Dendritic cell treated with granulocyte-macrophage colony-stimulating factor and Interleukin-4, amounts not matched to agents 40 ng/mL and 50 ng/mL, for 4 days (primary cell): Measurements from ENCODE around the gene MUC3A.
"Not testable (repeated sequence)": the region's sequence is repeated elsewhere in the genome, so short reads cannot be mapped to it uniquely, and the experiment has no call there.

ENCODE experiments used
- H3K27ac Mint-ChIP-seq: one replicate; pipeline ENCODE4 v1.8.0; 2022; ENCODE audit warnings: mild to moderate bottlenecking, mixed read lengths
- H3K27me3 Mint-ChIP-seq: one replicate; pipeline ENCODE4 v1.8.0; 2022; ENCODE audit warnings: mild to moderate bottlenecking, mixed read lengths
- H3K36me3 Mint-ChIP-seq: one replicate; pipeline ENCODE4 v1.8.0; 2022; ENCODE audit warnings: low read depth, mixed read lengths
- H3K4me1 Mint-ChIP-seq: one replicate; pipeline ENCODE4 v1.8.0; 2022; ENCODE audit warnings: low read depth, mixed read lengths
- H3K4me3 Mint-ChIP-seq: one replicate; pipeline ENCODE4 v1.8.0; 2022; ENCODE audit warnings: mild to moderate bottlenecking, moderate library complexity, mixed read lengths
- H3K9me3 Mint-ChIP-seq: one replicate; pipeline ENCODE4 v1.8.0; 2022; ENCODE audit warnings: mixed read lengths
- intact Hi-C: fragments of 100-400 bp; cut with micrococcal nuclease; formaldehyde crosslinking; loops from one replicate; pipeline ENCODE4 v1.15.0; 2022

MUC3A gene

GRCh38 chr7:100969066-100969615 is 19.8 kb downstream of the MUC3A start, which contains the start of gene MUC12:
MUC12 (plus strand) TSS chr7:100969565; CDS start chr7:100969623, 58 bp downstream.
- Mint-ChIP-seq H3K36me3 (no peaks in the 10 kb centered on the region), H3K27ac (no peak within 1 kb of the TSS), H3K4me1 (peaks cover 6% of the 10 kb centered on the region), H3K27me3 (peaks cover 67% of the 10 kb centered on the region), H3K9me3 (no peaks in the 10 kb centered on the region), H3K4me3 (no peak within 1 kb of the TSS)
- intact Hi-C loops: loop anchor here (5.0 kb wide), 1 partner anchor 72 kb away; the partner anchor contains the start of gene ACHE

DNA sequence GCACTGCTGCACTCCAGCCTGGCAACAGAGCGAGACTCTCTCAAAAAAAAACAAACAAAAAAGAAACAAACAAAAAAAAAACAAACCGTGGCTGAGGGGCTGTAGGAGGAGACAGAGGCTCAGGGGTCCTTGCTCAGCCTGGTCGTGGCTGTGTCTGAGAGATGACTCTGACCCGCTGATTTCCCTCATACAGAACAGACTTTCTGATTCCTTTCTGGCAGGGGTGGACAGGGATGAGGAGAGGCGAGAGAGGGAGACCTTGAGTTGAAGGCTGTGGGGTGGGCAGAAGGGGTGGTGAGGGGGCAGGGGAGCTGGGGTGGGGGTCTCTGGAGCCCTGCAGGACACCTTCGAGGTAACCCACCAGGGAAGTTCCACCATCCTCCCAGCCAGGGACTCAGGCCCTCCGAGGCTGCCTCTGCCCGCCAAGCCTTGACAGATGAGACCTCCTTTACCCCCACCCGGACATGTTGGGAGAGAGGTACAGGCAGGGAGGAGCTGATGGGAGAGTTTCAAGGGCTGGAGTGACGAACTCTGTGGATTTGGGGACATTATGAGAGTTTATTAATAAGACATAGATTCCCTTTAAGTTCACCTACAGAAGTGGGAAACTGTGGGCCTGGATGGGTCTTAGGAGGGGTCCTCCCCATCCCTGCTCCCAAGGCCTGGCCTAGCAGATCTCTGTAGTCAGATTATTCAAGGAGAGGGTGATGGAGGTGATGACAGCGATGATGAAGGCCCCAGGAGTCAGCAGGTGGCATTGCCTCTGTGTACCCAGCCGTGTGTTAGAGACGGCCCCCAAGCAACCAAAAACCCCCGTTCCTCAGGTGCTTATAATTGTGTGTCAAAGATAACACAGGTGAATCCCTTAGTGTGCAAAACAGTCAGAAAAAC is 22.0 kb downstream of the MUC3A start:
- no peaks in the 10 kb centered on the region for H3K9me3 Mint-ChIP-seq
- peaks cover 55% of the 10 kb centered on the region for H3K27me3 Mint-ChIP-seq
- H3K36me3 Mint-ChIP-seq: no peaks in the 10 kb centered on the region
- intact Hi-C loops: no loop called here
- no peaks in the 10 kb centered on the region for H3K4me1 Mint-ChIP-seq
- no peak overlapping the region for H3K27ac Mint-ChIP-seq
- no peak overlapping the region for H3K4me3 Mint-ChIP-seq

DNA sequence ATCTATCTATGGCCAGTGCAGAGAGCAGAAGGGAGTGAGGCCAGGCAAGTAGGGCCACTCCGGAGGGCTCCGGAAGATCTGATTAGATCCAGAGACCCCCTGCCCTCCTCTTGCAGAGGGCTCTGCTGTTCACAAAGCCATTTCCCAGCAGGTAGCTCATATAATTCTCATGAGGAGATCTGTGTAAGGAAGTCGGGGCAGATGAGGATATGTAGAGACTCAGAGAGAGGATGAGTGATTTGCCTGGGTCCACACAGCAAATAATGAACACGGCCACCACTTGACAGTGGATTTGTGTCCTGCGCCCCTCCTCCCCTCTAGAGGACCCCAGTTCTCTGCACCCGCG is 22.6 kb downstream of the MUC3A start:
- H3K27ac Mint-ChIP-seq: no peak overlapping the region
- peaks cover 49% of the 10 kb centered on the region for H3K27me3 Mint-ChIP-seq
- no peaks in the 10 kb centered on the region for H3K36me3 Mint-ChIP-seq
- H3K9me3 Mint-ChIP-seq: no peaks in the 10 kb centered on the region
- intact Hi-C loops: no loop called here
- no peak overlapping the region for H3K4me3 Mint-ChIP-seq
- no peaks in the 10 kb centered on the region for H3K4me1 Mint-ChIP-seq

- Mint-ChIP-seq H3K9me3 (no peaks in the 10 kb centered on the region), H3K4me3 (no peak overlapping the region), H3K27me3 (peaks cover 29% of the 10 kb centered on the region), H3K4me1 (no peaks in the 10 kb centered on the region), H3K27ac (no peak overlapping the region), H3K36me3 (no peaks in the 10 kb centered on the region)
- intact Hi-C loops: no loop called here
Measured at GRCh38 chr7:100974021-100974420, 24.7 kb downstream of the MUC3A start.

- Mint-ChIP-seq H3K36me3 (no peaks in the 10 kb centered on the region), H3K9me3 (no peaks in the 10 kb centered on the region), H3K27me3 (peaks cover 18% of the 10 kb centered on the region), H3K4me3 (no peak overlapping the region), H3K4me1 (no peaks in the 10 kb centered on the region), H3K27ac (no peak overlapping the region)
- intact Hi-C loops: no loop called here
Measured at GRCh38 chr7:100975371-100975821, 26.1 kb downstream of the MUC3A start.

- Mint-ChIP-seq H3K4me3 (no peak overlapping the region), H3K4me1 (no peaks in the 10 kb centered on the region), H3K9me3 (no peaks in the 10 kb centered on the region), H3K27me3 (peaks cover 9% of the 10 kb centered on the region), H3K27ac (no peak overlapping the region), H3K36me3 (no peaks in the 10 kb centered on the region)
- intact Hi-C loops: no loop called here
Measured at GRCh38 chr7:100978300-100978699, 29.0 kb downstream of the MUC3A start.

DNA sequence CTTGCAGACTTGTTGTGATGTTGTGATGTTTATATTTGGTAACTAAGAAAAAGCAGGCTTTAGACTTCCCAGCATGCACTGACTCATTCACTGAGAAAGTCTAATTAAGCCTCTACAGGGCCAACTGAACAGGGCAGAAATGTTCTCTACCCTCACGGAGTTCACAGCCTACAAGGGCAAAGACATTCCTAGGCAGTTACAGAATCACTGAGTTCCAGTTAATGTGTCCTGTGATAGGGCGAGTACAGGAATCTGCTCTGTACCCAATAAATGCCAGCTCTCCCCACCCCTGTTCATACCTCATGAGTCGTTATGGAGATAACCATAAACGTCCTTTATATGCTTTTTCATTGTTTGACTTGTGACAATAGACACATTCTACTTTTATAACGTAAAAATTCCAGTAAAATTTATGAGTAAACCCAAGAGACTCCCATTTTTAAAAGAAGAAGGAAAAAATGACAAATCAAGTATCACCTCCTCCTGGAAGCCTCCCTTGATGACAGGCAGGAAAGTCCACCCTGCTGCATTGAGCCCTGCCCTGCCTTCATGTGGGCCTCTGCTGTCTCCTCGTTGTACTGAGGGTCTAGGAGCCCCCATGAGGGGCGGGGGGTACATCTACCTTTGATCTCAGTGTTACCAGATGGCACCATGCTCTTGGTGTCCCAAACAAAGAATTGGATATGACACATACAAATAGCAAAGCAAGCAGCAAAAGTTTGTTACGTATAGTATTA is 34.3 kb downstream of the MUC3A start:
- no peak overlapping the region for H3K27ac Mint-ChIP-seq
- peaks cover 13% of the 10 kb centered on the region for H3K27me3 Mint-ChIP-seq
- H3K4me3 Mint-ChIP-seq: no peak overlapping the region
- H3K4me1 Mint-ChIP-seq: no peaks in the 10 kb centered on the region
- no peaks in the 10 kb centered on the region for H3K36me3 Mint-ChIP-seq
- no peaks in the 10 kb centered on the region for H3K9me3 Mint-ChIP-seq
- intact Hi-C loops: no loop called here

DNA sequence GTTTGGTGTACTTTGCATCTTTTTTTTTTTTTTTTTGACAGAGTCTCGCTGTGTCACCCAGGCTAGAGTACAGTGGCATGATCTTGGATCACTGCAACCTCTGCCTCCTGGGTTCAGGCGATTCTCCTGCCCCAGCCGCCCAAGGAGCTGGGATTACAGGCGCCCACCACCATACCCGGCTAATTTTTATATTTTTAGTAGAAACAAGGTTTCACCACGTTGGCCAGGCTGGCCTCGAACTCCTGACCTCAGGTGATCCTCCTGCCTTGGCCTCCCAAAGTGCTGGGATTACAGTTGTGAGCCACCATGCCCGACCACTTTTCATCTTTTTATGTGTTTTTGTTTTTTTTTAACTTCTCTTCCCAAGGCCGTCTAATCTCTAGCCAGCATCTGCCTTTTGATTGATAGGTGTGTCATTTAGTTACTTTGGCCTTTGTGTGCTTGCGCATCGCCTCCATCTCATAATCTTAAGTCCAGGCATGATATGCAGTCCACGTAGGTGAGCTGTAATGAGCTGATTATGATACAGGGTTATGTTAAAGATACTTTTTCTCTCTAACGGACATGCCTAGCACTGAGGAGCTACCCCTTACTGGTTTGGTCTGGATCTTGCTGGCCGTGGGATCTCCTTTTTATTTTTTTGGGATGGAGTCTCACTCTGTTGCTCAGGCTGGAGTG is 35.0 kb downstream of the MUC3A start:
- H3K27me3 Mint-ChIP-seq: peaks cover 13% of the 10 kb centered on the region
- H3K4me1 Mint-ChIP-seq, H3K9me3 Mint-ChIP-seq, H3K36me3 Mint-ChIP-seq, intact Hi-C loops, H3K27ac Mint-ChIP-seq, H3K4me3 Mint-ChIP-seq: not testable (repeated sequence)

GRCh38 chr7:100985033-100985797 is 35.9 kb downstream of the MUC3A start:
- H3K36me3 Mint-ChIP-seq, intact Hi-C loops, H3K4me3 Mint-ChIP-seq, H3K4me1 Mint-ChIP-seq, H3K9me3 Mint-ChIP-seq, H3K27ac Mint-ChIP-seq: not testable (repeated sequence)
- peaks cover 13% of the 10 kb centered on the region for H3K27me3 Mint-ChIP-seq

GRCh38 chr7:100991631-100992030 is 42.3 kb downstream of the MUC3A start:
- H3K4me1 Mint-ChIP-seq: no peaks in the 10 kb centered on the region
- no peak overlapping the region for H3K4me3 Mint-ChIP-seq
- no peak overlapping the region for H3K27ac Mint-ChIP-seq
- intact Hi-C loops: no loop called here
- H3K36me3 Mint-ChIP-seq: no peaks in the 10 kb centered on the region
- no peaks in the 10 kb centered on the region for H3K9me3 Mint-ChIP-seq
- no peaks in the 10 kb centered on the region for H3K27me3 Mint-ChIP-seq

DNA sequence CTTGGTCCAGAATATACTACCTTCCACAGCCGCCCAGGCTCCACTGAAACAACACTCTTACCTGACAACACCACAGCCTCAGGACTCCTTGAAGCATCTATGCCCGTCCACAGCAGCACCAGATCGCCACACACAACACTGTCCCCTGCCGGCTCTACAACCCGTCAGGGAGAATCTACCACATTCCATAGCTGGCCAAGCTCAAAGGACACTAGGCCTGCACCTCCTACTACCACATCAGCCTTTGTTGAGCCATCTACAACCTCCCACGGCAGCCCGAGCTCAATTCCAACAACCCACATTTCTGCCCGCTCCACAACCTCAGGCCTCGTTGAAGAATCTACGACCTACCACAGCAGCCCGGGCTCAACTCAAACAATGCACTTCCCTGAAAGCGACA is 42.9 kb downstream of the MUC3A start:
- H3K27ac Mint-ChIP-seq, H3K4me1 Mint-ChIP-seq, H3K4me3 Mint-ChIP-seq, H3K9me3 Mint-ChIP-seq, intact Hi-C loops, H3K27me3 Mint-ChIP-seq, H3K36me3 Mint-ChIP-seq: not testable (repeated sequence)

DNA sequence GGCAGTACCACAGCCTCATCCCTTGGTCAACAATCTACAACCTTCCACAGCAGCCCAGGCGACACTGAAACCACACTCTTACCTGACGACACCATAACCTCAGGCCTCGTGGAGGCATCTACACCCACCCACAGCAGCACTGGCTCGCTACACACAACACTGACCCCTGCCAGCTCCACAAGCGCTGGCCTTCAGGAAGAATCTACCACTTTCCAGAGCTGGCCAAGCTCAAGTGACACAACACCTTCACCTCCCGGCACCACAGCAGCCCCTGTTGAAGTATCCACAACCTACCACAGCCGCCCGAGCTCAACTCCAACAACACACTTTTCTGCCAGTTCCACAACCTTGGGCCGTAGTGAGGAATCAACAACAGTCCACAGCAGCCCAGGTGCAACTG is 45.3 kb downstream of the MUC3A start:
- H3K36me3 Mint-ChIP-seq, intact Hi-C loops, H3K27ac Mint-ChIP-seq, H3K4me1 Mint-ChIP-seq, H3K9me3 Mint-ChIP-seq, H3K4me3 Mint-ChIP-seq, H3K27me3 Mint-ChIP-seq: not testable (repeated sequence)

GRCh38 chr7:100998530-100998929 is 49.2 kb downstream of the MUC3A start:
- H3K27me3 Mint-ChIP-seq, H3K4me3 Mint-ChIP-seq, H3K36me3 Mint-ChIP-seq, H3K4me1 Mint-ChIP-seq, H3K27ac Mint-ChIP-seq, intact Hi-C loops: not testable (repeated sequence)
- H3K9me3 Mint-ChIP-seq: peaks cover 22% of the 10 kb centered on the region
